HG02973 (cell line): ENCODE data around the gene TADA2A.

Experiments
- ATAC-seq: cut with Tn5 transposase; IDR thresholded peaks from one replicate; pipeline ENCODE4 v1.9.1; 2021; ENCODE audit warnings: moderate library complexity; ENCODE audit not compliant: unreplicated experiment

Gene TADA2A

GRCh38 chr17:37458805-37459204 is 52.1 kb downstream of the TADA2A start:
- no peak for ATAC-seq

- ATAC-seq = no peak
Observed at GRCh38 chr17:37461668-37462067, 55.0 kb downstream of the TADA2A start.

- ATAC-seq = no peak
Observed at GRCh38 chr17:37462492-37462891, 55.8 kb downstream of the TADA2A start.

- no peak for ATAC-seq
Observed at GRCh38 chr17:37463039-37463438, 56.4 kb downstream of the TADA2A start.

GRCh38 chr17:37465069-37465616 is 58.5 kb downstream of the TADA2A start:
- no peak for ATAC-seq

DNA sequence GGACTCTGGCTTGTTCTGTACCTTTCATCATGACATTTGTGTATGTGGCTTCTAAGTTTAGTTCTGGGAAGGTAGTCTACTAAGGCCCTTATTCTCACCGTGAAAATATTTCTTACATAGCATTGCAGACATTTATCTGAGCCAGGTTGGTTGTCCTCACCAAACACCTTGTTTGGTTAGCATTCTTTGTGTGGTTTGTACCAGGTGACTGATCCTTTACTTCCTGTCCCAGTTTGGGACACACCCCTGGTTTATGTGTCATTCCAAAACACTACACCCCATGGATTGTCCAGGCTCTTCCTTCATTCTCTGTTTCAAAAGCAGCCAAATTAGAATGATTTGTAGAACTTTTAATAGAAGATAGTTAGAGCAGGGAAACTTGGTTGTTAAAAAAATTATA is 59.8 kb downstream of the TADA2A start:
- no peak for ATAC-seq

DNA sequence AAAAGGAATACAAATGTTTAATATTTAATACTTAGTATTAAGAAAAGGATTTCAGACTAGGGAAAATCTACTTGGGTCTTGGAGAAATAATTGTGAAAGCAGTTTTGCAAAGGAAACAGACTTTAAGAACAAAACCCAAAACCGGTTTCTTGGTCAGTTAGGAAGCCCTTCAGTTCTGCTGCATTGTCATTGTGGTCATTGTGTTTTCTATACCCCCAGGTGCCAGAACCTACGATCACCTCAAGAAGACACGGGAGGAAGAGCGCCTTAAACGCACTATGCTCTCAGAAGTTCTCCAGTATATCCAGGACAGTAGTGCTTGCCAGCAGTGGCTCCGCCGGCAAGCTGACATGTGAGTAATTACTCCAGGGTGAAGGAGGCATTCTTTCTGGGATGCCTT is 63.5 kb downstream of the TADA2A start:
- no peak for ATAC-seq

DNA sequence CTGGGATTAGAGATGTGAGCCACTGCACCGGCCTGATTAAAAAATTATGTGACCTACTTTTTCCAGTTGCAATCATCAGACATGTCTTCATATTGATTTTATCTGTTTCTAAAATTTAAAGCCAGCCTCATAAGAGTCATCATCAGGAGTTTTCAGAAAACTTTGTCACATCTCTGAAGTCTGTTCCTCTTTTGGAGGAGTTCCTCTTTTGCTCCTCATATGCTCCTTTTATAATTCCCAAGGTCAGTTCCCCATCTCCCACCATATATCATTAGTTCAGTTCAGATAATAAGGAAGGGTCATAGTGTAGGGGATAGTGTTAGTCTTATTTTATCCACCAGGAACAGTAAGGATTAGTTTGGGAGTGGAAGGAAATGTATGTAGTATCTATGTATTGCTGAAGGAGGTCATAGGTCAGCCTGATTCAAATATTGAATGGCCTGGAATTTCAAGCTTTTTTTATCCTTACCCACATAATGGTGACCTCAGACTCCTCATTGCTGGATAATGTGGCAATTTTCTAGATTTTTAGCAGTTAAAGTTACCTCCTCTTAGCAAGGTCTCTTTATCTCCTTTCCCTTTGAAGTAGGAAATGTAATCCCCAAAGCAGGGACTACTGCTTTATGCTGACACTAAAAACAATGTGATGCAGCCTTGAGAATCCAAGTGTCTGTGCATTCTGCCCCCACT is 69.2 kb downstream of the TADA2A start:
- ATAC-seq = no peak

DNA sequence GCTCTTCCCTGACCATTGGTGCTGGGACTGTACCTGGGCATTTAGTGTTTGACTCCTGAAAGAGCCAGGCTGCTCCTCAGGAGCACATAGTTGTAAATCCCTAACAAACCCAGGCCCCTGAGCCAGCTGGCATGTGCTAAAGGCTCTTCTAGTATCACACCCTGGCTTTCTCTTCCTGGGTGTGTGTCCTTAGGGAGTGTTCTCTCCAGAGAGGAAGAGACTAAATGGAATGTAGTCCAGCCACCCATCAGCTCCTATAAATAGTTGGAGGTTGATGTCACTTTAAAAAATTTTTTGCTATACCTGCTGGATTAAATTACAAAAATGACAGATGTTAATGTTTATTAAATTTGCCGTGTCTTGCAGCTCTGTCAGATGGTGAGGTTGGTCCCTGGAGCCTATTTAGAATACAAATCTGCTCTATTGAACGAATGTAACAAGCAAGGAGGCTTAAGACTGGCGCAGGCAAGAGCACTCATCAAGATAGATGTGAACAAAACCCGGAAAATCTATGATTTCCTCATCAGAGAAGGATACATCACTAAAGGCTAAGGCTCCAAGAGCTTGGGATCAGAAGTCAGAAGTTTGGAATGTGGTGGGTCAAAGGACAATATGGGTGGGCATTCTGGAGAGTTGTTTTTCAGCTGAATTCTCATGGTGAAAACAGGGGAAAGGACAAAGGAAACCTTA is 69.9 kb downstream of the TADA2A start:
- ATAC-seq = no peak

GRCh38 chr17:37478187-37478586 is 71.5 kb downstream of the TADA2A start:
- ATAC-seq = no peak

- no peak for ATAC-seq
Observed at GRCh38 chr17:37479025-37479424, 72.3 kb downstream of the TADA2A start.

GRCh38 chr17:37480427-37480826 is 73.7 kb downstream of the TADA2A start:
- no peak for ATAC-seq

GRCh38 chr17:37481001-37481665 is 74.4 kb downstream of the TADA2A start:
- ATAC-seq = no peak

DNA sequence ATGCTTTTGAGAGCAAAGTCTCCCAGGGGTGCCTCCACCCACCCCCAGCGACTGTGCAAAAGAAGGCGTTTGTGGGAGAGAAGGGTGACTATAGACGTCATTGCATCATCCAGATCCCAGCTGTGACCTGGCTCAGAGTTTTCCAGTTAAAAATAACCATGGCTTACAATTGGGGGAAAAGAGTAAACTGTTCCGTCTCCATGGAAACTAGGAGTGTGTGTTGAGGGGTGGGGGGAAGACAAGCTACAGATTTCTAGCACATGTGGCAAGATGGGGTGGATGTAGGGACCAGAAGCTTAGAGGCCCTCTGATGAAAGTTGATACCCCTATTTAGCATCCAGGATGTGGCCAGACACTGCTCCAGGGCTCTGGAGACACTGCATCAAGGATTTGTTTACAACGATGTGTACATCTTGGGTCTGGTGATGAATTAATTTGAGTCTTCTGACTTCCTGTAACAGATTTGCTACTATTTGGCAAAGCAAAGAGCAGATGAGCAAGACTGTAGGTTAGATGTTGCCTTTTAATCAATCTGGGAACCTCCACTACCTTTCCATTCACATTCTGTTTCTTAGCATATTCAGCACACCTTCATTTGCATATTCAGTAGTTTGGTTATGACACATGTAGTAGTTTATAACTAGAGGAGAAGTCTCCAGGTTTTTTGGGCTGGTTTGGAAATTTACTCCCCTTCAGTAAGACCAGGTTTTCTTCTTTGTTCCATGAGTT is 76.8 kb downstream of the TADA2A start:
- ATAC-seq = no peak

GRCh38 chr17:37485938-37486570 is 79.4 kb downstream of the TADA2A start:
- ATAC-seq = no peak

GRCh38 chr17:37488009-37488604 is 81.4 kb downstream of the TADA2A start:
- ATAC-seq = no peak

- ATAC-seq = no peak
Observed at GRCh38 chr17:37488607-37489196, 82.0 kb downstream of the TADA2A start.

GRCh38 chr17:37489197-37490001 is 82.7 kb downstream of the TADA2A start, which contains the start of gene DUSP14:
Gene DUSP14 (plus strand): TSS chr17:37489891. CDS start chr17:37512273, 22,382 bp downstream.
- peak; percentile 56 for ATAC-seq

GRCh38 chr17:37490022-37490587 is 83.4 kb downstream of the TADA2A start:
- ATAC-seq = peak; percentile 56
